ENCODE data around the gene SH3PXD2B. TPM values are rescaled to one million over a fixed set of nuclear protein-coding genes. Genes with fewer than 3 reads are reported as not detected.

Gene SH3PXD2B
- total RNA-seq, 1 experiment from 2014 or later = 27.5 TPM

DNA sequence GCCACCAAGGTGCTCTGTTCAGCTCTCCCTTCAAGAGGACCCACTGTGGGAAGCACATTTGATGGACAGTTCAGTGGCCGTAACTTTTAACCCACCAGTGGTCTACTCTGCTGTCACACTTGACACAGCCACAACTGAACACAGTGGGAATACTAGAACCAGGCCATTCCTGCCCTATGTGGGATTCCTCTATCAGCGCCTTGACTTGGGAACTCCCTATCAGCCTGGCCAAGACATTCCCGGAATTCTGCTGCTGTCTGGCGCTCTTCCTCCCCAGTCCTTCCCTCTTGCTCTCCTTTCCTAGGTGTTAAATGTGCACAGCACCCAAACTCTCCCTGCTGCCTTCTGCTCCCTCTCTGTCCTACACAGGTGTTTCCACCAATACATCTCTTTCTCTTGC is 23.1 kb upstream of the SH3PXD2B start:
- Histone ChIP-seq H3K4me2 (ENCODE audit: low read length) (no peak overlapping the region), H3K4me1 (ENCODE audit: control insufficient read depth in 1 of 2, insufficient read depth in 2 of 2, low read length in 2 of 2) (no peaks in the 10 kb centered on the region), H3K9me2 (ENCODE audit: insufficient read depth) (no peaks in the 10 kb centered on the region), H4K20me1 (ENCODE audit: insufficient read depth) (no peaks in the 10 kb centered on the region), H3K9me3 (ENCODE audit: control insufficient read depth in 1 of 2, insufficient read depth in 1 of 2, low read depth in 1 of 2, low read length in 2 of 2) (no peaks in the 10 kb centered on the region), H3K27me3 (ENCODE audit: insufficient read depth, low read length) (no peaks in the 10 kb centered on the region), H3K4me3 (replicated peaks in 1 of 2; ENCODE audit: low read depth in 1 of 2, low read length in 2 of 2) (no peak overlapping the region), H3K79me2 (ENCODE audit: insufficient read depth, low read length) (no peaks in the 10 kb centered on the region), H3K9ac (ENCODE audit: low read length) (no peak overlapping the region), H3K27ac (ENCODE audit: low read depth, low read length) (no peak overlapping the region), H2AFZ (ENCODE audit: low read depth, low read length, poor library complexity, severe bottlenecking) (no peak overlapping the region), H3K36me3 (ENCODE audit: control insufficient read depth in 1 of 2, insufficient read depth in 2 of 2, low read length in 2 of 2) (no peaks in the 10 kb centered on the region)
- no peak for DNase-seq (ENCODE audit: low read depth, low spot score)
- no peak for ATAC-seq
- RAD21 ChIA-PET (ENCODE audit: low non-redundant PET in 1 of 2, low total read pairs in 2 of 2, uncharacterized antibody in 2 of 2, unreplicated experiment in 2 of 2) = no interaction called here
- TF ChIP-seq CBX3 (IDR thresholded peaks at IDR 0.05; ENCODE audit: low read depth) (no peak), POLR2A (IDR thresholded peaks at IDR 0.05; ENCODE audit: borderline replicate concordance, extremely low read depth, insufficient read depth, insufficient read length) (no peak), EGR1 (IDR thresholded peaks at IDR 0.05; ENCODE audit: low read depth) (no peak), SRF (IDR thresholded peaks at IDR 0.05; ENCODE audit: low read depth) (no peak), ZNF274 (IDR thresholded peaks at IDR 0.05; ENCODE audit: low read depth, low read length) (no peak), YY1 (IDR thresholded peaks at IDR 0.05; ENCODE audit: extremely low read depth, insufficient replicate concordance, low read depth, low read length) (no peak), FOSL1 (IDR thresholded peaks at IDR 0.05; ENCODE audit: low read depth) (no peak)
- TF ChIP-seq, protein P1, sequence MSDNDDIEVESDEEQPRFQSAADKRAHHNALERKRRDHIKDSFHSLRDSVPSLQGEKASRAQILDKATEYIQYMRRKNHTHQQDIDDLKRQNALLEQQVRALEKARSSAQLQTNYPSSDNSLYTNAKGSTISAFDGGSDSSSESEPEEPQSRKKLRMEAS (IDR thresholded peaks at IDR 0.05) = no peak
- TF ChIP-seq, protein P2, sequence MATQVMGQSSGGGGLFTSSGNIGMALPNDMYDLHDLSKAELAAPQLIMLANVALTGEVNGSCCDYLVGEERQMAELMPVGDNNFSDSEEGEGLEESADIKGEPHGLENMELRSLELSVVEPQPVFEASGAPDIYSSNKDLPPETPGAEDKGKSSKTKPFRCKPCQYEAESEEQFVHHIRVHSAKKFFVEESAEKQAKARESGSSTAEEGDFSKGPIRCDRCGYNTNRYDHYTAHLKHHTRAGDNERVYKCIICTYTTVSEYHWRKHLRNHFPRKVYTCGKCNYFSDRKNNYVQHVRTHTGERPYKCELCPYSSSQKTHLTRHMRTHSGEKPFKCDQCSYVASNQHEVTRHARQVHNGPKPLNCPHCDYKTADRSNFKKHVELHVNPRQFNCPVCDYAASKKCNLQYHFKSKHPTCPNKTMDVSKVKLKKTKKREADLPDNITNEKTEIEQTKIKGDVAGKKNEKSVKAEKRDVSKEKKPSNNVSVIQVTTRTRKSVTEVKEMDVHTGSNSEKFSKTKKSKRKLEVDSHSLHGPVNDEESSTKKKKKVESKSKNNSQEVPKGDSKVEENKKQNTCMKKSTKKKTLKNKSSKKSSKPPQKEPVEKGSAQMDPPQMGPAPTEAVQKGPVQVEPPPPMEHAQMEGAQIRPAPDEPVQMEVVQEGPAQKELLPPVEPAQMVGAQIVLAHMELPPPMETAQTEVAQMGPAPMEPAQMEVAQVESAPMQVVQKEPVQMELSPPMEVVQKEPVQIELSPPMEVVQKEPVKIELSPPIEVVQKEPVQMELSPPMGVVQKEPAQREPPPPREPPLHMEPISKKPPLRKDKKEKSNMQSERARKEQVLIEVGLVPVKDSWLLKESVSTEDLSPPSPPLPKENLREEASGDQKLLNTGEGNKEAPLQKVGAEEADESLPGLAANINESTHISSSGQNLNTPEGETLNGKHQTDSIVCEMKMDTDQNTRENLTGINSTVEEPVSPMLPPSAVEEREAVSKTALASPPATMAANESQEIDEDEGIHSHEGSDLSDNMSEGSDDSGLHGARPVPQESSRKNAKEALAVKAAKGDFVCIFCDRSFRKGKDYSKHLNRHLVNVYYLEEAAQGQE (IDR thresholded peaks at IDR 0.05; ENCODE audit: low read depth) = no peak
- TF ChIP-seq, protein P3, sequence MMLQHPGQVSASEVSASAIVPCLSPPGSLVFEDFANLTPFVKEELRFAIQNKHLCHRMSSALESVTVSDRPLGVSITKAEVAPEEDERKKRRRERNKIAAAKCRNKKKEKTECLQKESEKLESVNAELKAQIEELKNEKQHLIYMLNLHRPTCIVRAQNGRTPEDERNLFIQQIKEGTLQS (IDR thresholded peaks at IDR 0.05) = no peak
- BruUV-seq (replicated peaks) = no TSS peak
- intact Hi-C loops (cut with micrococcal nuclease) = loop anchor here (10.0 kb wide), 1 partner anchor 457 kb away; no protein-coding TSS in a partner anchor
- POLR2A ChIA-PET = no interaction called here
- CTCF ChIA-PET = no interaction called here

Measured in HCT116 (cell line).